Common myeloid progenitor, CD34-positive (primary cell): ENCODE data around the gene RNF11.
"Not testable (repeated sequence)": the region's sequence is repeated elsewhere in the genome, so short reads cannot be mapped to it uniquely, and the experiment has no call there.

Experiments
- CTCF ChIA-PET: fragments of 350-600 bp; sonication (Branson Sonifier 250); formaldehyde crosslinking; loops from one replicate; lab custom pipeline; 2021; ENCODE audit warnings: antibody characterized with exemption; lab: Charles Lee
- POLR2A ChIA-PET: fragments of 350-600 bp; sonication (Branson Sonifier 250); formaldehyde crosslinking; loops from one replicate; lab custom pipeline; 2021; ENCODE audit warnings: antibody characterized with exemption; lab: Charles Lee
- DNase-seq, 3 donors: peaks; one replicate each; pipeline versions ENCODE4 v3.0.0 to v3.0.0-alpha.2; 2013
- H3K27ac ChIP-seq, 2 experiments: 1 replicate in 1 of 2; 2 replicates in 1 of 2; pipeline ENCODE4 v1.7.0; 2013; ENCODE audit warnings: inconsistent platforms in 2 of 2, low read length in 2 of 2, mild to moderate bottlenecking in 2 of 2, low read depth in 1 of 2, moderate library complexity in 1 of 2; ENCODE audit not compliant: severe bottlenecking in 2 of 2, insufficient read depth in 1 of 2, poor library complexity in 1 of 2
- H3K27me3 ChIP-seq, 5 experiments: replicated peaks in 2 of 5; 1 replicate in 3 of 5; 2 replicates in 2 of 5; pipeline versions ENCODE4 v1.6.1 to v1.7.0; 2013; ENCODE audit warnings: low read length in 4 of 5, mild to moderate bottlenecking in 2 of 5, moderate library complexity in 2 of 5, inconsistent platforms in 1 of 5; ENCODE audit not compliant: insufficient read depth in 5 of 5, control insufficient read depth in 4 of 5
- H3K36me3 ChIP-seq, 4 experiments: 1 replicate in 2 of 4; 2 replicates in 2 of 4; pipeline versions ENCODE4 v1.6.1 to v1.7.0; 2013; ENCODE audit warnings: low read length in 3 of 4, control low read depth in 1 of 4, mild to moderate bottlenecking in 1 of 4; ENCODE audit not compliant: control insufficient read depth in 4 of 4, insufficient read depth in 4 of 4
- H3K4me1 ChIP-seq, 4 experiments: 1 replicate in 3 of 4; 2 replicates in 1 of 4; pipeline versions ENCODE4 v1.6.1 to v1.7.1; 2013; ENCODE audit warnings: low read length in 3 of 4, mild to moderate bottlenecking in 3 of 4, control low read depth in 1 of 4, inconsistent platforms in 1 of 4, moderate library complexity in 1 of 4; ENCODE audit not compliant: control insufficient read depth in 4 of 4, insufficient read depth in 4 of 4; ENCODE audit errors: control extremely low read depth in 1 of 4
- H3K4me3 ChIP-seq, 7 experiments: 1 replicate in 4 of 7; 2 replicates in 3 of 7; pipeline versions ENCODE4 v1.5.1 to v1.7.0; 2013; ENCODE audit warnings: mild to moderate bottlenecking in 7 of 7, low read length in 6 of 7, moderate library complexity in 6 of 7, inconsistent platforms in 2 of 7, low read depth in 2 of 7, control low read depth in 1 of 7; ENCODE audit not compliant: insufficient read depth in 4 of 7, control insufficient read depth in 1 of 7; ENCODE audit errors: extremely low read depth in 1 of 7
- H3K9me3 ChIP-seq, 5 experiments: 1 replicate in 4 of 5; 2 replicates in 1 of 5; pipeline versions ENCODE4 v1.6.1 to v1.7.1; 2013; ENCODE audit warnings: low read length in 4 of 5, mild to moderate bottlenecking in 2 of 5, inconsistent platforms in 1 of 5, low read depth in 1 of 5, moderate library complexity in 1 of 5; ENCODE audit not compliant: control insufficient read depth in 4 of 5, insufficient read depth in 2 of 5; ENCODE audit errors: control extremely low read depth in 1 of 5
- WGBS: methylation state at CpG from one replicate; pipeline ENCODE4 v1.1.5; 2013; ENCODE audit not compliant: insufficient coverage; 5-methylcytosine and 5-hydroxymethylcytosine counted together

RNF11 gene

DNA sequence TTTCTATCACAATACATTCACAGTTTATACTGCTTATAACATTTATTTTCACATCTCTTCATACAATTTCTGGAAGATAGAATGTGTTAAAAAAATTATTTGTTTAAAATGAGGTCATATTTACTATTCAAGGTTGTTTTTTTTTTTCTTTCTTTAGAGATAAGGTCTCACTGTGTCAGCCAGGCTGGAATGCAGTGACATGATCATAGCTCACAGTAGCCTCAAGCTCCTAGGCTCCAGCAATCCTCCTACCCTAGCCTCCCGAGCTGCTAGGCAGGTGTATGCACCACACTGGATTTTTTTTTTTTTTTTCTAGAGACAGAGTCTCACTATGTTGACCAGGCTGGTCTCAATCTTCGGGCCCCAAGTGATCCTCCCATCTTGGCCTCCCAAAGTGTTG, 19.0 kb upstream of the RNF11 start:
- Histone ChIP-seq H3K9me3 (no peaks in the 10 kb centered on the region), H3K4me1 (peaks cover 0 to 25% (median 13%) of the 10 kb centered on the region in 4 experiments), H3K4me3 (no peak overlapping the region), H3K36me3 (no peaks in the 10 kb centered on the region), H3K27ac (no peak overlapping the region), H3K27me3 (no peaks in the 10 kb centered on the region)
- ChIA-PET CTCF (interaction anchor here (0.5 to 1.4 kb wide), 4 partner anchors 23 to 849 kb away, joined by 3 to 5 read pairs (median 4); no protein-coding TSS in a partner anchor), POLR2A (interaction anchor here (0.9 kb wide), 1 partner anchor 19 kb away, joined by 3 read pairs; the partner anchor contains the start of gene RNF11)
- 100% methylated on average over 1 of the region's 2 CpGs for WGBS
- DNase-seq = no peak

DNA sequence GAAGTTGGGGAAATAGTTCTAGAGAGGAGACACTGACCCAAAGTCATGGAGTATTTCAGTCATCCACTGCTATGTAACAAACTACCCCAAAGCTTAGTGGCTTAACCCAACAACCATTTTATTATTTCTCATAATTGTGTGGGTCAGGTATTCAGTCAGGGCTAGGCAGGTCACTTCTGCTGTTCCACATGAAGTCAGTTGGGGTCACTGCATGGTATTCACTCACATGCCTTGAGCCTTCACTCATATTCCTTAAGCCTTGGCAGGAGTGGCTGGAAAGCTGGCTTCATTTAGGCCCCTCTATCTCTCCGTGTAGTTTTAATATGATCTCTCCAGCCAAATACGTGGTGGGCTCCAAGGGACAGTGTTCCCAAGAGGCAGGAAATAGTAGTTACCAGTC, 17.5 kb upstream of the RNF11 start:
- Histone ChIP-seq H3K27me3 (no peaks in the 10 kb centered on the region), H3K27ac (no peak overlapping the region), H3K36me3 (no peaks in the 10 kb centered on the region), H3K4me3 (no peak overlapping the region), H3K4me1 (peaks cover 0 to 24% (median 13%) of the 10 kb centered on the region in 4 experiments), H3K9me3 (peaks cover 0 to 4% (median 0%) of the 10 kb centered on the region in 5 experiments)
- ChIA-PET CTCF (interaction anchor here (1.0 kb wide), 1 partner anchor 27 kb away, joined by 4 read pairs; no protein-coding TSS in a partner anchor), POLR2A (interaction anchor here (0.6 to 0.7 kb wide), 2 partner anchors 20 to 893 kb away, joined by 4 to 5 read pairs; no protein-coding TSS in a partner anchor)
- WGBS = 94% methylated on average over 2 of the region's 2 CpGs
- DNase-seq = no peak

DNA sequence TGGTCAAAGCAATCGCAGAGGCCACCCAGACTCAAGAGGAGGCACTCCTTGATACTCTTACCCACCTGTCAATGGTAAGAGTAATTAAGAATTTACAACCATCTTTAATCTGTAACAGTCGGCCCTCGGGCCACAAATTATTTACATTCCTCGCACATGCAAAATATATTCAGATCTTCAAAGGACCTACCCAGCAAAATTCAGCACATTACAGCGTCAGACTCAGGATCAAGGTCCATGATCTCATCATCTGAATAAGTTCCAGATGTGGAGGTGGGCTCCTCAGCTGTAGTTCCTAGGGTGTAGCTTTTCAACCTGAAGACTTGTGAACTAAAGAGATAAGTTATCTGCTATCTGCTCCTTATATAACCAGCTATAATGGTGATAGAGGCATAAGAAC, 17.1 kb upstream of the RNF11 start:
- Histone ChIP-seq H3K9me3 (peaks cover 0 to 4% (median 0%) of the 10 kb centered on the region in 5 experiments), H3K4me3 (no peak overlapping the region), H3K36me3 (no peaks in the 10 kb centered on the region), H3K4me1 (peaks cover 0 to 20% (median 11%) of the 10 kb centered on the region in 4 experiments), H3K27ac (no peak overlapping the region), H3K27me3 (no peaks in the 10 kb centered on the region)
- WGBS = 90% methylated on average over 2 of the region's 5 CpGs
- CTCF ChIA-PET = no interaction called here
- no peak for DNase-seq
- POLR2A ChIA-PET = interaction anchor here (0.6 to 0.7 kb wide), 3 partner anchors 20 to 893 kb away, joined by 4 to 7 read pairs (median 5); no protein-coding TSS in a partner anchor

DNA sequence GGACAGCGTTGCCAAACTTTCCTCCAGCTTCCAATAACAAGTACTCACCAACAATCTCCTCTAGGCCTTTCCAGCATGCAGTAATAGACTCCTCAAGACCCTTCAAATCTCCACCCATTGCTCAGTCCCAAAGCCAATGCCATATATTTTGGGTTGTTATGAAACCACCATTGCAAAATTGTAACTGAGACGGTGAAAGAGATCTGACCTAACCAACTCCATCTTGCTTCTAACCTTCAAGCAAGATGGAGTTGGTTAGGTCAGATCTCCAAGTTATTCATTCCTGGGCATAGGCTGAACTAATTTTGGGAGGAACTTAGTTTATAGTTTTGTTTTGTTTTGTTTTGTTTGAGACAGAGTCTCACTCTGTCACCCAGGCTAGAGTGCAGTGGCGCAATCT, 14.5 kb upstream of the RNF11 start:
- WGBS = 100% methylated on average over 2 of the region's 3 CpGs
- H3K27me3 ChIP-seq, DNase-seq, CTCF ChIA-PET, H3K27ac ChIP-seq, POLR2A ChIA-PET, H3K36me3 ChIP-seq, H3K9me3 ChIP-seq, H3K4me1 ChIP-seq, H3K4me3 ChIP-seq: not testable (repeated sequence)

DNA sequence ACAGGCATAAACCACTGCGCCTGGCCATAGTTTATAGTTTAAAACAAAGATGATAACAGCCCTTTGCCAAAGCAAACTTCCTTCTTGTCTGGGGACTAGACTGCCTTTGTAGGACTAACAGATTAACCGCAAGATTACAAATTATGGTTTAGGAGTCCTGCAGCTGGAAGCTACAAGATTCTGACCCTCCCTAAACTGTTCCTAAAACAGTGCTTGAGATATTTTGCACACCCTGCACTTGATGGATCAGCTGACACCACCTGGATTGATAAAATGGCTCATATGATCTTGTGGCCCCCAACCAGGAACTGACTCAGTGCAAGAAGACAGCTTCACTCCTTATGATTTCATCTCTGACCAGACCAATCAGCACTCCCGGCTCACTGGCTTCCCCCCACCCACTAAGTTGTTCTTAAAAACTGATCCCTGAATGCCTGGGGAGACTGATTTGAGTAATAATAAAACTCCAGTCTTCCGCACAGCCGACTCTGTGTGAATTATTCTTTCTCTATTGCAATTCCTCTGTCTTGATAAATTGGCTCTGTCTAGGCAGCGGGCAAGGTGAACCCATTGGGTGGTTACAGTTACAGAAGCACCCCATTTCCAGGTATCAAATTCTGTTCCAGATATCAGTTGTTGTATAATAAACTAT, 13.8 kb upstream of the RNF11 start:
- CTCF ChIA-PET = no interaction called here
- no peaks in the 10 kb centered on the region for H3K27me3 ChIP-seq
- POLR2A ChIA-PET = no interaction called here
- DNase-seq = no peak
- peaks cover 0 to 4% (median 0%) of the 10 kb centered on the region in 5 experiments for H3K9me3 ChIP-seq
- peaks cover 0 to 5% (median 0%) of the 10 kb centered on the region in 4 experiments for H3K4me1 ChIP-seq
- WGBS = 100% methylated on average over 2 of the region's 6 CpGs
- no peak overlapping the region for H3K4me3 ChIP-seq
- H3K27ac ChIP-seq = no peak overlapping the region
- no peaks in the 10 kb centered on the region for H3K36me3 ChIP-seq

DNA sequence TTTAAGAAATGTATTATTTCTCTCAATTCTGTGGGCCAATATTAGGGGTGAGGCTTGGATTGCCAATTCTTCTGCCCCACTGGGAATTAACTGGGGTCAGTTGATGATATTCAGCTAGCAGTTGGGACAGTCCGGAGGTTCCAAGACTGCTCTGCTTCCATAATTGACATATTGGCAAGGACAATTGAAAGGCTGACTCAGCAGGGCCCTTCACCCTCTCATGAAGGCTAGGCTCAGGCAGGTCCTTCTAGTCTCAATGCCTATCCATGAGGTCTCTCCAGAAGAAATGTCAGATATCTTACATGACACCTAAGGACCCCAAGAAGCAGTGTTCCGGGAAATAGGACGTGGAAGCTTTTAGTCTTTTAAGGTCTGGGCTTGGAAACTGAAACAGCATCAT, 13.3 kb upstream of the RNF11 start:
- no peaks in the 10 kb centered on the region for H3K36me3 ChIP-seq
- H3K9me3 ChIP-seq = peaks cover 0 to 4% (median 0%) of the 10 kb centered on the region in 5 experiments
- DNase-seq = no peak
- CTCF ChIA-PET = no interaction called here
- POLR2A ChIA-PET = no interaction called here
- WGBS = 92% methylated on average over 3 of the region's 3 CpGs
- H3K4me1 ChIP-seq = peaks cover 0 to 5% (median 0%) of the 10 kb centered on the region in 4 experiments
- no peaks in the 10 kb centered on the region for H3K27me3 ChIP-seq
- H3K27ac ChIP-seq = no peak overlapping the region
- no peak overlapping the region for H3K4me3 ChIP-seq

DNA sequence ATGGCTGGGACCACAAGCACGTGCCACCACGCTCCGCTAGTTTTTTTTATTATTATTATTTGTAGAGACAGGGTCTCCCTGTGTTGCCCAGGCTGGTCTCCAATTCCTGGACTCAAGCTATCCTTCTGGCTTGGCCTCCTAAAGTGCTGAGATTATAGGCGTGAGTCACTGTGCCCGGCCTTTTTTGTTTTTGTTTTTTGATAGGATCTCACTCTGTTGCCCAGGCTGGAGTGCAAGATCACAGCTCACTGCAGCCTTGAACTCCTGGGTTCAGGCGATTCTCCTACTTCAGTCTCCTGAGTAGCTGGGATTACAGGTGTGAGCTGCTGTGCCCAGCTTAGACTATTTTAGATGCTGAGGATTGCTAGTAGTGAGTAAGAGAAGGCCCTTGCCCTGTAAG, 11.8 kb upstream of the RNF11 start:
- ChIA-PET POLR2A (no interaction called here), CTCF (no interaction called here)
- Histone ChIP-seq H3K36me3 (no peaks in the 10 kb centered on the region), H3K4me1 (peaks cover 0 to 5% (median 0%) of the 10 kb centered on the region in 4 experiments), H3K27me3 (no peaks in the 10 kb centered on the region), H3K4me3 (no peak overlapping the region), H3K27ac (no peak overlapping the region), H3K9me3 (peaks cover 0 to 4% (median 0%) of the 10 kb centered on the region in 5 experiments)
- no peak for DNase-seq
- 100% methylated on average over 2 of the region's 6 CpGs for WGBS
